Spleen (tissue), 11 donors: ENCODE measurements around the gene NKTR. TPM values are rescaled to one million over a fixed set of nuclear protein-coding genes. Genes with fewer than 3 reads are reported as not detected.

Source experiments
- DNase-seq: peaks from one replicate; pipeline ENCODE4 v3.0.0-alpha.2; 2020
- H3K27ac ChIP-seq, 8 donors: fragments of 200-600 bp; sonication (generic) in 7 of 8; 1 replicate in 4 of 8; 2 replicates in 4 of 8; pipeline versions ENCODE4 v1.5.0 to v1.8.0; 2016 to 2021; ENCODE audit warnings: inconsistent platforms in 4 of 8, mild to moderate bottlenecking in 4 of 8, moderate library complexity in 1 of 8
- H3K27me3 ChIP-seq, 7 donors: fragments of 200-600 bp; sonication (generic) in 6 of 7; replicated peaks in 1 of 7; 1 replicate in 4 of 7; 2 replicates in 3 of 7; pipeline versions ENCODE4 v1.5.0 to v1.8.0; 2016 to 2021; ENCODE audit warnings: inconsistent platforms in 3 of 7, mild to moderate bottlenecking in 1 of 7
- H3K36me3 ChIP-seq, 6 donors: fragments of 200-600 bp; sonication (generic) in 5 of 6; 1 replicate in 4 of 6; 2 replicates in 2 of 6; pipeline versions ENCODE4 v1.5.0 to v1.8.0; 2016 to 2021; ENCODE audit warnings: inconsistent platforms in 2 of 6
- H3K4me1 ChIP-seq, 6 donors: fragments of 200-600 bp; sonication (generic) in 5 of 6; 1 replicate in 3 of 6; 2 replicates in 3 of 6; pipeline versions ENCODE4 v1.5.0 to v1.8.0; 2016 to 2021; ENCODE audit warnings: inconsistent platforms in 3 of 6
- H3K4me3 ChIP-seq, 8 donors: fragments of 200-600 bp; sonication (generic) in 7 of 8; 1 replicate in 4 of 8; 2 replicates in 4 of 8; pipeline versions ENCODE4 v1.5.0 to v1.8.0; 2016 to 2021; ENCODE audit warnings: inconsistent platforms in 4 of 8, mild to moderate bottlenecking in 4 of 8, moderate library complexity in 2 of 8
- H3K9me3 ChIP-seq, 8 donors: fragments of 200-600 bp; sonication (generic) in 7 of 8; 1 replicate in 4 of 8; 2 replicates in 4 of 8; pipeline versions ENCODE4 v1.5.0 to v1.8.0; 2016 to 2021; ENCODE audit warnings: inconsistent platforms in 4 of 8
- CTCF ChIP-seq, 11 experiments: fragments of 200-600 bp in 7 of 11; fragments of 450-650 bp in 4 of 11; sonication (generic) in 4 of 11; IDR thresholded peaks in 8 of 11; conservative IDR thresholded peaks in 3 of 11; 1 replicate in 7 of 11; 2 replicates in 4 of 11; pipeline versions ENCODE4 v1.4.0 to v1.8.0; 2016 to 2021; ENCODE audit warnings: antibody characterized with exemption in 11 of 11, inconsistent platforms in 4 of 11, mild to moderate bottlenecking in 1 of 11
- POLR2A ChIP-seq, 3 donors: fragments of 450-650 bp; IDR thresholded peaks; one replicate each; pipeline ENCODE4 v1.5.1; 2017; ENCODE audit warnings: antibody characterized with exemption in 3 of 3, mild to moderate bottlenecking in 1 of 3
- POLR2AphosphoS5 ChIP-seq, 3 donors: sonication (generic); formaldehyde crosslinking; IDR thresholded peaks; one replicate each; pipeline ENCODE4 v1.5.1; 2017; ENCODE audit warnings: antibody characterized with exemption in 3 of 3
- WGBS, 5 donors: extraction: QIAGEN DNeasy Blood & Tissue Kit in 3 of 5; methylation state at CpG; one replicate each; pipeline versions ENCODE4 v1.1.5 to v1.1.7; 2013 to 2018; 5-methylcytosine and 5-hydroxymethylcytosine counted together
- intact Hi-C: fragments of 100-400 bp; cut with DNase I; formaldehyde crosslinking; loops from one replicate; pipeline ENCODE4 v1.15.0; 2023; ENCODE audit warnings: low total_unique reads
- polyA plus RNA-seq, 3 donors: library from polyadenylated mRNA; stranded (reverse); fragments of 200-250 nt; gene quantifications; one replicate each; pipeline ENCODE4 v1.2.1, GENCODE V29; 2013
- total RNA-seq, 7 donors: library from RNA; depleted of rRNA in 3 of 7; stranded (reverse); fragments of >200 nt in 3 of 7; fragmentation: NEBNext Ultra II Directional in 4 of 7; extraction: Animal tissue kit (Norgen Biotek cat#: 25700) in 4 of 7; gene quantifications; one replicate each; pipeline versions ENCODE4 v1.1.0 to v1.2.1, GENCODE V29; 2016 to 2021
- donor health status: healthy with polysubstance abuse.
- donor health status: DM: no; HTN: no; CAD: no; lungs with moderate emphysema.
- donor health status: DM: no; HTN: no; CAD: no.
- donor health status: Bipolar disorder and iron deficiency.
- donor health status: healthy.
- donor health status: DM: no; HTN: no; CAD: no.
- donor health status: DM: yes; HTN: yes; CAD: no.

NKTR gene
- total and polyA plus RNA-seq, 10 donors = 19.9 to 258 (median 140) TPM

GRCh38 chr3:42651248-42652091 lies 51.0 kb downstream of the NKTR start:
- H3K27me3 ChIP-seq = peaks cover 0 to 15% (median 0%) of the 10 kb centered on the region in 7 donors
- 88 to 91% (median 90%) methylated on average over 9 of the region's 9 CpGs for WGBS, 5 donors
- DNase-seq = no peak
- H3K27ac ChIP-seq = peak overlapping the region in 2 of 8 donors; percentile 85 to 90
- peak overlapping the region in 1 of 8 donors; percentile 86 for H3K4me3 ChIP-seq
- TF ChIP-seq CTCF (IDR thresholded peaks at IDR 0.05 in 8 of 11, conservative IDR thresholded peaks at IDR 0.05 in 3 of 11) (no peak), POLR2AphosphoS5 (IDR thresholded peaks at IDR 0.05) (no peak), POLR2A (IDR thresholded peaks at IDR 0.05) (no peak)
- H3K4me1 ChIP-seq = peaks cover 17 to 94% (median 39%) of the 10 kb centered on the region in 6 donors
- intact Hi-C loops = loop anchor here (10.0 kb wide), 1 partner anchor 93 kb away; no protein-coding TSS in a partner anchor
- H3K9me3 ChIP-seq = no peaks in the 10 kb centered on the region
- peaks cover 0 to 38% (median 22%) of the 10 kb centered on the region in 6 donors for H3K36me3 ChIP-seq

GRCh38 chr3:42652251-42652610 lies 51.7 kb downstream of the NKTR start:
- Histone ChIP-seq H3K9me3 (no peaks in the 10 kb centered on the region), H3K4me3 (peak overlapping the region in 4 of 8 donors; percentile 65 to 86 (median 72)), H3K36me3 (peaks cover 0 to 30% (median 16%) of the 10 kb centered on the region in 6 donors), H3K27ac (peak overlapping the region in 7 of 8 donors; percentile 69 to 90 (median 79)), H3K4me1 (peaks cover 17 to 92% (median 39%) of the 10 kb centered on the region in 6 donors), H3K27me3 (peaks cover 0 to 15% (median 0%) of the 10 kb centered on the region in 7 donors)
- intact Hi-C loops = loop anchor here (10.0 kb wide), 1 partner anchor 93 kb away; no protein-coding TSS in a partner anchor
- WGBS, 5 donors = 50 to 88% (median 62%) methylated on average over 1 of the region's 1 CpG
- DNase-seq = no peak
- TF ChIP-seq POLR2A (IDR thresholded peaks at IDR 0.05) (no peak), CTCF (IDR thresholded peaks at IDR 0.05 in 8 of 11, conservative IDR thresholded peaks at IDR 0.05 in 3 of 11) (no peak), POLR2AphosphoS5 (IDR thresholded peaks at IDR 0.05) (no peak)

- TF ChIP-seq CTCF (IDR thresholded peaks at IDR 0.05 in 8 of 11, conservative IDR thresholded peaks at IDR 0.05 in 3 of 11) (no peak), POLR2AphosphoS5 (IDR thresholded peaks at IDR 0.05) (peak; percentile 69 to 81 (median 79)), POLR2A (IDR thresholded peaks at IDR 0.05) (peak in 1 of 3 donors; percentile 25)
- peak overlapping the region in 7 of 8 donors; percentile 47 to 86 (median 65) for H3K4me3 ChIP-seq
- peak overlapping the region in 7 of 8 donors; percentile 69 to 90 (median 79) for H3K27ac ChIP-seq
- H3K27me3 ChIP-seq = peaks cover 0 to 15% (median 0%) of the 10 kb centered on the region in 7 donors
- intact Hi-C loops = loop anchor here (10.0 kb wide), 1 partner anchor 92 kb away; no protein-coding TSS in a partner anchor
- H3K4me1 ChIP-seq = peaks cover 17 to 87% (median 39%) of the 10 kb centered on the region in 6 donors
- WGBS, 5 donors = 30 to 48% (median 34%) methylated on average over 6 to 7 of the region's 7 CpGs
- peaks cover 0 to 25% (median 12%) of the 10 kb centered on the region in 6 donors for H3K36me3 ChIP-seq
- no peaks in the 10 kb centered on the region for H3K9me3 ChIP-seq
- DNase-seq = peak; percentile 91
These were observed 52.3 kb downstream of the NKTR start for GRCh38 chr3:42652611-42653302.
